ENCODE measurements around the gene DHH. TPM values are rescaled to one million over a fixed set of nuclear protein-coding genes. Genes with fewer than 3 reads are reported as not detected.

Gene DHH
- total and polyA plus RNA-seq, 10 of the 15 experiments (the other 5 are each of a cell fraction or from before 2014, with no cell fraction given): 0.01 TPM; not detected in 9

DNA sequence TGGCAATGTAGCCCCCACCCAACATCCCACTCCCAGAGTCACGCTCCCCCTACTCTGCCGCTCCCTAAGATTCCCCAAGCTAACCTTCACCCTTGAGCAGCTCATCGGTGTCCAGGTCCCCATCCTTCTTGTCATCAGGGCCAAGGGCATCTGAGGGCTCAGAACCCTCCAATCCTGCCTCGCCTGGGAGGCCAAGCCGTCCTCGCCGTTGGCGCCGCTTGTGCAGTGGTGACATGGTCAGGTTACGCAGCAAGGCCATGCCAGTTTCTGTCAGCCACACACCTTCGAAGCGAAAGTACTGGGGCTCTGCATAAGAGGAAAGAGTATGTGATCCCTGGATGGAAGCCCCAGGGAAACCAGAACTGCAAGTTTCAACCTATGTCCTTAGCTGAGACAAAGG, 49.9 kb downstream of the DHH start:
- H3K79me2 ChIP-seq (ENCODE audit: control insufficient read depth, insufficient read depth, low read length): no peaks in the 10 kb centered on the region
- H3K9ac ChIP-seq (ENCODE audit: control insufficient read depth, insufficient read depth, low read length): no peak overlapping the region
- H3K4me3 ChIP-seq: no peak overlapping the region
- CTCF ChIA-PET: interaction anchor here (1.6 to 4.4 kb wide), 7 partner anchors 11 to 57 kb away, joined by 7 to 44 read pairs (median 11); partner anchors contain the start of gene DDN
- POLR2A ChIA-PET: interaction anchor here (0.6 kb wide), 1 partner anchor 40 kb away, joined by 3 read pairs; no protein-coding TSS in a partner anchor
- RAD21 ChIA-PET (ENCODE audit: unreplicated experiment): interaction anchor here (2.7 kb wide), 1 partner anchor 48 kb away, joined by 14 read pairs; no protein-coding TSS in a partner anchor
- no peaks in the 10 kb centered on the region for H4K20me1 ChIP-seq (ENCODE audit: control insufficient read depth, insufficient read depth)
- no peak overlapping the region for H3K4me2 ChIP-seq (ENCODE audit: control insufficient read depth, insufficient read depth)
- DNase-seq (ENCODE audit: low read depth, low spot score) (no peak), FAIRE-seq (no peak), ATAC-seq (no peak)
- H2AFZ ChIP-seq (ENCODE audit: control insufficient read depth, low read depth, low read length): no peak overlapping the region
- SMC1A ChIA-PET (ENCODE audit: uncharacterized antibody, unreplicated experiment): interaction anchor here (2.2 kb wide), 1 partner anchor 47 kb away, joined by 19 read pairs; no protein-coding TSS in a partner anchor
- H3K4me1 ChIP-seq (ENCODE audit: control insufficient read depth, insufficient read depth, low read length): no peaks in the 10 kb centered on the region
- in situ Hi-C loops (cut with MboI): no loop called here
- no peaks in the 10 kb centered on the region for H3K9me3 ChIP-seq (replicated peaks; ENCODE audit: control insufficient read depth, insufficient read depth, low read length)
- no peaks in the 10 kb centered on the region for H3K27me3 ChIP-seq (replicated peaks in 1 of 2; ENCODE audit: control insufficient read depth in 2 of 2, insufficient read depth in 2 of 2, low read length in 1 of 2)
- WGBS (ENCODE audit: insufficient coverage, insufficient replicate concordance, low lambda C conversion rate, missing lambda C conversion rate): 98% methylated on average over 11 of the region's 12 CpGs
- no peak overlapping the region for H3K27ac ChIP-seq (ENCODE audit: control insufficient read depth, insufficient read depth)
- H3K36me3 ChIP-seq (ENCODE audit: control insufficient read depth in 2 of 2, insufficient read depth in 2 of 2, low read length in 1 of 2): peaks cover 40 to 68% of the 10 kb centered on the region in 2 experiments
- TF ChIP-seq ZZZ3 (IDR thresholded peaks at IDR 0.05; ENCODE audit: control insufficient read depth, insufficient read length, low read depth): no peak
- TF ChIP-seq NFIC (IDR thresholded peaks at IDR 0.05; ENCODE audit: low read depth, low read length): no peak
- TF ChIP-seq GABPA (IDR thresholded peaks at IDR 0.05; ENCODE audit: low read depth): no peak
- no peak for TF ChIP-seq CBX3 (IDR thresholded peaks at IDR 0.05; ENCODE audit: borderline replicate concordance, low read depth)
- no peak for TF ChIP-seq RAD51 (IDR thresholded peaks at IDR 0.05)
- no peak for TF ChIP-seq GATAD2B (conservative IDR thresholded peaks at IDR 0.05; ENCODE audit: low read depth)
- TF ChIP-seq NR2C1 (IDR thresholded peaks at IDR 0.05): no peak
- TF ChIP-seq POLR2A (IDR thresholded peaks at IDR 0.05; ENCODE audit: low read depth, low read length): no peak
- no peak for TF ChIP-seq MTA2 (IDR thresholded peaks at IDR 0.05; ENCODE audit: low read depth)
- TF ChIP-seq RFX5 (IDR thresholded peaks at IDR 0.05; ENCODE audit: low read depth, low read length): no peak
- TF ChIP-seq CREB1 (IDR thresholded peaks at IDR 0.05; ENCODE audit: low read depth): no peak
- TF ChIP-seq DPF2 (IDR thresholded peaks at IDR 0.05): no peak
- BruUV-seq (replicated peaks): no TSS peak
- intact Hi-C loops (cut with micrococcal nuclease; ENCODE audit: unreplicated experiment): no loop called here
